Osteoblast (primary cell): ENCODE measurements around the gene ACSM5. TPM values are rescaled to one million over a fixed set of nuclear protein-coding genes. Genes with fewer than 3 reads are reported as not detected.

Source experiments
- DNase-seq: peaks from one replicate; pipeline ENCODE4 v3.0.0; 2011; ENCODE audit warnings: low spot score, mixed read lengths; ENCODE audit not compliant: insufficient read length; ENCODE audit errors: missing footprints
- H2AFZ ChIP-seq: 2 replicates; pipeline ENCODE4 v1.6.0; 2011; ENCODE audit warnings: mild to moderate bottlenecking, low read length
- H3K27ac ChIP-seq: 2 replicates; pipeline ENCODE4 v1.5.1; 2011; ENCODE audit warnings: mild to moderate bottlenecking, low read depth, low read length, moderate library complexity
- H3K27me3 ChIP-seq: 2 replicates; pipeline ENCODE4 v1.6.0; 2012; ENCODE audit warnings: mild to moderate bottlenecking, control low read depth, inconsistent platforms, low read length, moderate library complexity; ENCODE audit not compliant: insufficient read depth
- H3K36me3 ChIP-seq: 2 replicates; pipeline ENCODE4 v1.5.1; 2011; ENCODE audit warnings: mild to moderate bottlenecking, low read length, control low read depth, moderate library complexity; ENCODE audit not compliant: insufficient read depth
- H3K4me1 ChIP-seq: 2 replicates; pipeline ENCODE4 v1.5.1; 2011; ENCODE audit warnings: mild to moderate bottlenecking, low read length, control low read depth, moderate library complexity; ENCODE audit not compliant: insufficient read depth
- H3K4me2 ChIP-seq: 2 replicates; pipeline ENCODE4 v1.6.0; 2011; ENCODE audit warnings: mild to moderate bottlenecking, low read length; ENCODE audit not compliant: insufficient read depth
- H3K4me3 ChIP-seq: fragments of 200-600 bp; sonication (generic); 3 replicates; pipeline ENCODE4 v1.5.1; 2012; ENCODE audit warnings: mild to moderate bottlenecking, low read length, inconsistent platforms; ENCODE audit not compliant: insufficient read depth
- H3K79me2 ChIP-seq: 2 replicates; pipeline ENCODE4 v1.6.0; 2012; ENCODE audit warnings: mild to moderate bottlenecking, low read length, control low read depth, inconsistent platforms; ENCODE audit not compliant: insufficient read depth
- H3K9me3 ChIP-seq: 2 replicates; pipeline ENCODE4 v1.5.1; 2011; ENCODE audit warnings: low read depth, low read length, control low read depth
- H4K20me1 ChIP-seq: 2 replicates; pipeline ENCODE4 v1.6.0; 2012; ENCODE audit warnings: mild to moderate bottlenecking, low read length, control low read depth; ENCODE audit not compliant: insufficient read depth
- total RNA-seq: library from RNA; depleted of rRNA; stranded (reverse); fragments of >200 nt; gene quantifications from 2 replicates; pipeline ENCODE4 v1.2.3, GENCODE V29; 2012
- TF ChIP-seq, protein P1 (sequence below): IDR thresholded peaks from 2 replicates; pipeline ENCODE4 v1.5.1; 2011; ENCODE audit warnings: mild to moderate bottlenecking, low read depth, low read length, moderate library complexity; ENCODE audit errors: extremely low read depth

Gene ACSM5
- total RNA-seq, 1 donor: 11.9 TPM

DNA sequence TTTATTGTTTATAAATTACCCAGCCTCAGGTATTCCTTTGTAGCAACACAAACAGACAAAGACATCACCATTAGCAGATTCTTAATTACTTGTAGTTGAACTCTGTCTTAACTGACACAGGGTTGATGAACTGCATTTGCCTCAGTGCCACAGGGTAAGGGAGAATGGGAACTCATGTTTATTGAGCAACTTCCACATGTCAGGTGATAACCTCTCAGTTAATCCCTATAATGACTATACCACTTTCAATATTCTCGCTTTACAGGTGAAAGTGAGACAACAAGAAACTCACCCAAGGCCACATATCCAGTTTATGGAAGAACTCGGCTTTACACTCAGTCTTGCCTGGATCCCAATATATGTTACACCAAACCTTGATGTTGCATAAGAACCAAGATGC, 13.4 kb upstream of the ACSM5 start:
- Histone ChIP-seq H3K36me3 (no peaks in the 10 kb centered on the region), H3K27ac (no peak overlapping the region), H3K4me3 (no peak overlapping the region), H3K27me3 (no peaks in the 10 kb centered on the region), H4K20me1 (no peaks in the 10 kb centered on the region), H2AFZ (no peak overlapping the region), H3K4me1 (no peaks in the 10 kb centered on the region), H3K4me2 (no peak overlapping the region), H3K79me2 (no peaks in the 10 kb centered on the region), H3K9me3 (no peaks in the 10 kb centered on the region)
- TF ChIP-seq, protein P1, sequence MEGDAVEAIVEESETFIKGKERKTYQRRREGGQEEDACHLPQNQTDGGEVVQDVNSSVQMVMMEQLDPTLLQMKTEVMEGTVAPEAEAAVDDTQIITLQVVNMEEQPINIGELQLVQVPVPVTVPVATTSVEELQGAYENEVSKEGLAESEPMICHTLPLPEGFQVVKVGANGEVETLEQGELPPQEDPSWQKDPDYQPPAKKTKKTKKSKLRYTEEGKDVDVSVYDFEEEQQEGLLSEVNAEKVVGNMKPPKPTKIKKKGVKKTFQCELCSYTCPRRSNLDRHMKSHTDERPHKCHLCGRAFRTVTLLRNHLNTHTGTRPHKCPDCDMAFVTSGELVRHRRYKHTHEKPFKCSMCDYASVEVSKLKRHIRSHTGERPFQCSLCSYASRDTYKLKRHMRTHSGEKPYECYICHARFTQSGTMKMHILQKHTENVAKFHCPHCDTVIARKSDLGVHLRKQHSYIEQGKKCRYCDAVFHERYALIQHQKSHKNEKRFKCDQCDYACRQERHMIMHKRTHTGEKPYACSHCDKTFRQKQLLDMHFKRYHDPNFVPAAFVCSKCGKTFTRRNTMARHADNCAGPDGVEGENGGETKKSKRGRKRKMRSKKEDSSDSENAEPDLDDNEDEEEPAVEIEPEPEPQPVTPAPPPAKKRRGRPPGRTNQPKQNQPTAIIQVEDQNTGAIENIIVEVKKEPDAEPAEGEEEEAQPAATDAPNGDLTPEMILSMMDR: no peak
- DNase-seq: no peak

DNA sequence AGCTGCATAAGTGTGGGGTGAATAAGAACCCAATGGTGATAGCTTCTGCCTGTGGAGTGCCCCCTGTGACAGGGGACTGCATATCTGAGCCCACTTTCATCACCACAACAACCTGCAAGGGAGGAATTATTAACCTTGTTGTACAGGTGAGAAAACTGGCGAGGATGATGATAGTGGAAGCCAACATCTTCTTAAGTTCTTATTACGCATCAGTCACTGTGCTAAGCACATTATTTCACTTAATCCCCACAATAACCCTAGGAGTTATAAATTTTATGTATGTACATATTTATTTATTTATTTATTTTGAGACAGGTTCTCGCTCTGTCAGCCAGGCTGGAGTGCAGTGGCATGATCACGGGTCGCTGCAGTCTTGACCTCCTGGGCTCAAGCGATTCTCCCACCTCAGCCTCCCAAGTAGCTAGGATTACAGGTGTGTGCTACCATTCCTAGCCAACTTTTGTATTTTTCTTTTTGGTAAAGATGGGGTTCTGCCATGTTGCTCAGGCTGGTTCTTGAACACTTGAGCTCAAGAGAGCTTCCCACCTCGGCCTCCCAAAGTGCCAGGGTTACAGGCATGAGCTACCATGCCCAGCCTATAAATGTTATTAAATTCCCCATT, 12.4 kb upstream of the ACSM5 start:
- TF ChIP-seq, protein P1: no peak
- H3K27me3 ChIP-seq: no peaks in the 10 kb centered on the region
- no peak for DNase-seq

DNA sequence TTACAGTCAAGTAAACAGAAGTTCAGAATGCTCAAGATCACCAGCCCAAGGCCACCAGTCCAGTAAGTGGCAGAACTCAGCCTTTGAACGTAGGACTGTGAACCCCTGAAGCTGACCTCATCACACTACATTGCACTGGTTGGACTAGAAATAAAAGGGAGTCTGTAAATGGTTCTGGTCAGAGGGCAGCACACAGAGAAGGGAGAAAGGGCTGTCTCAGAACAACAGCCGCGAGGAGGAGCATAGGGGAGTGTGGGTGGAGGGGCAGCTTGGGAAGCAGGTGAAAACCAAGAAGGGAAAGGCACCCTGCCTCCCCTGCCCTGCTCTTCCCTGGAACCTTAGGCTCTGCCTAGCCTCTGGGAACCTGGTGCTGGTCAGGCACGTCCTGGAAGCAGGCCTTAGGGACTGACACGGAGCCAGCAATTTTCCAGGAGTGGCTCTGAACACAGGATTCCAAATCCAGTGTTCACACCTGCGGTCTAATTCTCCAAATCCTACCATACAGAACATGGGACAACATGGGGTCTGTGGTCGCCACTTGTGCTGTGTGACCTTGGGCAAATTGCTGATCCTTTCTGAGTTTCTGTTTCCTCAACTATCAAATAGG, 11.8 kb upstream of the ACSM5 start:
- H3K36me3 ChIP-seq: no peaks in the 10 kb centered on the region
- H4K20me1 ChIP-seq: no peaks in the 10 kb centered on the region
- TF ChIP-seq, protein P1: no peak
- H3K4me1 ChIP-seq: no peaks in the 10 kb centered on the region
- no peak overlapping the region for H3K27ac ChIP-seq
- no peak overlapping the region for H3K4me3 ChIP-seq
- no peaks in the 10 kb centered on the region for H3K9me3 ChIP-seq
- no peak overlapping the region for H3K4me2 ChIP-seq
- no peak overlapping the region for H2AFZ ChIP-seq
- DNase-seq: no peak
- no peaks in the 10 kb centered on the region for H3K27me3 ChIP-seq
- no peaks in the 10 kb centered on the region for H3K79me2 ChIP-seq

More for the DNA sequence above, 12.4 kb upstream of the ACSM5 start:
- H3K9me3 ChIP-seq: no peaks in the 10 kb centered on the region
- H3K36me3 ChIP-seq: no peaks in the 10 kb centered on the region
- H4K20me1 ChIP-seq: no peaks in the 10 kb centered on the region
- no peaks in the 10 kb centered on the region for H3K79me2 ChIP-seq
- H3K4me2 ChIP-seq: no peak overlapping the region
- no peak overlapping the region for H2AFZ ChIP-seq
- no peak overlapping the region for H3K4me3 ChIP-seq
- H3K4me1 ChIP-seq: no peaks in the 10 kb centered on the region
- H3K27ac ChIP-seq: no peak overlapping the region

DNA sequence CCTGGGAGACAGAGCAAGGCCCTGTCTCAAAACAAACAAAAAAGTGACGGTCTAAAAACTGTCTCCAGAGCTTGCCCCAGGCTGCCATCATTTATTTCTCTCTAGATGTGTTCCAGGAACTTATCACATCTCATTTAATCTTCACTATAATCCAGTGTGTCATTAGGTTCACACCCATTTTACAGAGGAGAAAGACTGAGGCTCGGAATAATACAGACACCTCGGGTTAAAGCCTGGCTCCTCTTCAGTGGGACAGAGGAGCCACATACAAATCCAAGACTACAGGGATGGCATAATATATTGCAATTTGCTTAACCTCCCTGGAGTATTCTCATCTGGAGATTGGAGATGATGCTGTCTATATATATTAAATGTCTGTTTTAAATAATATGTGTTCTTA, 10.7 kb upstream of the ACSM5 start:
- TF ChIP-seq, protein P1: no peak
- H3K79me2 ChIP-seq: no peaks in the 10 kb centered on the region
- no peaks in the 10 kb centered on the region for H4K20me1 ChIP-seq
- no peaks in the 10 kb centered on the region for H3K27me3 ChIP-seq
- no peaks in the 10 kb centered on the region for H3K4me1 ChIP-seq
- no peak overlapping the region for H3K4me3 ChIP-seq
- DNase-seq: no peak
- no peak overlapping the region for H2AFZ ChIP-seq
- no peaks in the 10 kb centered on the region for H3K9me3 ChIP-seq
- H3K4me2 ChIP-seq: no peak overlapping the region
- no peaks in the 10 kb centered on the region for H3K36me3 ChIP-seq
- no peak overlapping the region for H3K27ac ChIP-seq
